Renal pelvis (tissue), 4 donors: ENCODE measurements around the gene LCTL. TPM values are rescaled to one million over a fixed set of nuclear protein-coding genes. Genes with fewer than 3 reads are reported as not detected.
"Not testable (repeated sequence)": the region's sequence is repeated elsewhere in the genome, so short reads cannot be mapped to it uniquely, and the experiment has no call there.

ENCODE experiments used
- DNase-seq: peaks from one replicate; pipeline ENCODE4 v3.0.0-alpha.2; 2013
- polyA plus RNA-seq, 3 donors: library from polyadenylated mRNA; unstranded; fragments of 120-200 nt; gene quantifications; one replicate each; pipeline ENCODE4 v1.2.1, GENCODE V29; 2013; ENCODE audit not compliant: insufficient read length in 3 of 3

The LCTL gene
- polyA plus RNA-seq, 3 donors, result 0.24 to 0.51 (median 0.31) TPM

GRCh38 chr15:66503041-66503648 is 62.7 kb downstream of the LCTL start:
- DNase-seq, result not testable (repeated sequence)

GRCh38 chr15:66502491-66502890 is 63.3 kb downstream of the LCTL start:
- no peak for DNase-seq

- DNase-seq, result not testable (repeated sequence)
Measured at GRCh38 chr15:66500346-66500745, 65.5 kb downstream of the LCTL start.

- no peak for DNase-seq
Measured at GRCh38 chr15:66498501-66499386, 67.1 kb downstream of the LCTL start.

Other genes starting within 250 kb of the LCTL start
- 10 to 100 TPM; 16.0 to 20.7 (median 17.4) TPM for gene TIPIN, start 209.3 kb downstream of the LCTL start, polyA plus RNA-seq
- gene MAP2K1, start 179.1 kb downstream of the LCTL start, polyA plus RNA-seq, result 10 to 100 TPM; 51.2 to 53.8 (median 51.9) TPM
- 10 to 100 TPM; 36.4 to 40.7 (median 40.2) TPM for gene SNAPC5, start 68.2 kb downstream of the LCTL start, polyA plus RNA-seq
- gene RPL4, start 61.1 kb downstream of the LCTL start, polyA plus RNA-seq, result 1,000 to 10,000 TPM; 3,292 to 4,071 (median 3,588) TPM
- 10 to 100 TPM; 23.0 to 30.9 (median 28.2) TPM for gene ZWILCH, start 60.7 kb downstream of the LCTL start, polyA plus RNA-seq
- gene SMAD6, start 136.2 kb upstream of the LCTL start, polyA plus RNA-seq, result 10 to 100 TPM; 39.4 to 46.2 (median 41.5) TPM